ENCODE data around the gene SLC6A7. TPM values are rescaled to one million over a fixed set of nuclear protein-coding genes. Genes with fewer than 3 reads are reported as not detected.

Gene SLC6A7
- total RNA-seq, 2 experiments from 2014 or later: not detected

- Mint-ChIP-seq H3K4me3 (no peak overlapping the region), H3K36me3 (ENCODE audit: low read depth) (no peaks in the 10 kb centered on the region), H3K9me3 (ENCODE audit: insufficient read depth) (no peaks in the 10 kb centered on the region), H3K4me1 (ENCODE audit: low read depth) (peaks cover 35% of the 10 kb centered on the region), H3K27ac (no peak overlapping the region), H3K27me3 (ENCODE audit: low read depth) (peaks cover 30% of the 10 kb centered on the region)
- ChIA-PET POLR2A (no interaction called here), CTCF (no interaction called here)
- DNase-seq (no peak), ATAC-seq (no peak)
Observed at GRCh38 chr5:150203832-150204589, 14.1 kb downstream of the SLC6A7 start.

GRCh38 chr5:150204590-150204960, 14.7 kb downstream of the SLC6A7 start:
- Mint-ChIP-seq H3K27me3 (ENCODE audit: low read depth) (peaks cover 25% of the 10 kb centered on the region), H3K36me3 (ENCODE audit: low read depth) (no peaks in the 10 kb centered on the region), H3K4me3 (no peak overlapping the region), H3K27ac (no peak overlapping the region), H3K9me3 (ENCODE audit: insufficient read depth) (no peaks in the 10 kb centered on the region), H3K4me1 (ENCODE audit: low read depth) (peaks cover 41% of the 10 kb centered on the region)
- DNase-seq: no peak
- ATAC-seq: no peak
- POLR2A ChIA-PET: interaction anchor here (0.6 kb wide), 1 partner anchor 79 kb away, joined by 3 read pairs; no protein-coding TSS in a partner anchor
- CTCF ChIA-PET: no interaction called here

- H3K9me3 Mint-ChIP-seq (ENCODE audit: insufficient read depth): no peaks in the 10 kb centered on the region
- ChIA-PET CTCF (interaction anchor here (0.8 to 4.9 kb wide), 6 partner anchors 9 to 76 kb away, joined by 4 to 23 read pairs (median 6); no protein-coding TSS in a partner anchor), POLR2A (no interaction called here)
- peak overlapping the region; percentile 67 for H3K27ac Mint-ChIP-seq
- H3K4me3 Mint-ChIP-seq: no peak overlapping the region
- H3K4me1 Mint-ChIP-seq (ENCODE audit: low read depth): peaks cover 56% of the 10 kb centered on the region
- no peaks in the 10 kb centered on the region for H3K36me3 Mint-ChIP-seq (ENCODE audit: low read depth)
- ATAC-seq: peak; percentile 57
- H3K27me3 Mint-ChIP-seq (ENCODE audit: low read depth): peaks cover 26% of the 10 kb centered on the region
- DNase-seq: peak; percentile 72
Observed at GRCh38 chr5:150206098-150206778, 16.4 kb downstream of the SLC6A7 start.

- H3K27me3 Mint-ChIP-seq (ENCODE audit: low read depth): peaks cover 26% of the 10 kb centered on the region
- H3K4me3 Mint-ChIP-seq: no peak overlapping the region
- no peak for DNase-seq
- no peaks in the 10 kb centered on the region for H3K36me3 Mint-ChIP-seq (ENCODE audit: low read depth)
- ChIA-PET POLR2A (no interaction called here), CTCF (interaction anchor here (0.8 to 4.9 kb wide), 6 partner anchors 9 to 77 kb away, joined by 4 to 23 read pairs (median 6); no protein-coding TSS in a partner anchor)
- no peaks in the 10 kb centered on the region for H3K9me3 Mint-ChIP-seq (ENCODE audit: insufficient read depth)
- ATAC-seq: no peak
- peaks cover 56% of the 10 kb centered on the region for H3K4me1 Mint-ChIP-seq (ENCODE audit: low read depth)
- no peak overlapping the region for H3K27ac Mint-ChIP-seq
Observed at GRCh38 chr5:150206779-150207115, 16.9 kb downstream of the SLC6A7 start.

GRCh38 chr5:150208187-150209098, 18.6 kb downstream of the SLC6A7 start:
- ChIA-PET POLR2A (no interaction called here), CTCF (interaction anchor here (0.7 to 4.9 kb wide), 6 partner anchors 7 to 143 kb away, joined by 3 to 23 read pairs (median 6); no protein-coding TSS in a partner anchor)
- H3K27me3 Mint-ChIP-seq (ENCODE audit: low read depth): peaks cover 24% of the 10 kb centered on the region
- DNase-seq (no peak), ATAC-seq (no peak)
- peak overlapping the region; percentile 75 for H3K4me3 Mint-ChIP-seq
- H3K27ac Mint-ChIP-seq: peak overlapping the region; percentile 66
- H3K4me1 Mint-ChIP-seq (ENCODE audit: low read depth): peaks cover 56% of the 10 kb centered on the region
- no peaks in the 10 kb centered on the region for H3K36me3 Mint-ChIP-seq (ENCODE audit: low read depth)
- H3K9me3 Mint-ChIP-seq (ENCODE audit: insufficient read depth): no peaks in the 10 kb centered on the region

GRCh38 chr5:150209099-150209635, 19.3 kb downstream of the SLC6A7 start:
- ChIA-PET CTCF (interaction anchor here (1.3 to 4.9 kb wide), 2 partner anchors 9 to 47 kb away, joined by 6 to 23 read pairs; no protein-coding TSS in a partner anchor), POLR2A (no interaction called here)
- peak overlapping the region; percentile 66 for H3K27ac Mint-ChIP-seq
- H3K4me1 Mint-ChIP-seq (ENCODE audit: low read depth): peaks cover 62% of the 10 kb centered on the region
- ATAC-seq (peak; percentile 74), DNase-seq (peak; percentile 78)
- no peaks in the 10 kb centered on the region for H3K9me3 Mint-ChIP-seq (ENCODE audit: insufficient read depth)
- no peaks in the 10 kb centered on the region for H3K36me3 Mint-ChIP-seq (ENCODE audit: low read depth)
- peak overlapping the region; percentile 75 for H3K4me3 Mint-ChIP-seq
- H3K27me3 Mint-ChIP-seq (ENCODE audit: low read depth): peaks cover 29% of the 10 kb centered on the region

- ChIA-PET POLR2A (no interaction called here), CTCF (interaction anchor here (1.0 kb wide), 1 partner anchor 53 kb away, joined by 3 read pairs; no protein-coding TSS in a partner anchor)
- Mint-ChIP-seq H3K27ac (peak overlapping the region; percentile 2), H3K4me3 (no peak overlapping the region), H3K27me3 (ENCODE audit: low read depth) (peaks cover 32% of the 10 kb centered on the region), H3K36me3 (ENCODE audit: low read depth) (no peaks in the 10 kb centered on the region), H3K9me3 (ENCODE audit: insufficient read depth) (no peaks in the 10 kb centered on the region), H3K4me1 (ENCODE audit: low read depth) (peaks cover 59% of the 10 kb centered on the region)
- no peak for DNase-seq
- ATAC-seq: no peak
Observed at GRCh38 chr5:150210644-150211043, 20.8 kb downstream of the SLC6A7 start.

- no peak for DNase-seq
- POLR2A ChIA-PET: no interaction called here
- Mint-ChIP-seq H3K4me1 (ENCODE audit: low read depth) (peaks cover 51% of the 10 kb centered on the region), H3K4me3 (no peak overlapping the region), H3K36me3 (ENCODE audit: low read depth) (no peaks in the 10 kb centered on the region), H3K27ac (peak overlapping the region; percentile 2), H3K9me3 (ENCODE audit: insufficient read depth) (no peaks in the 10 kb centered on the region), H3K27me3 (ENCODE audit: low read depth) (peaks cover 35% of the 10 kb centered on the region)
- no peak for ATAC-seq
- CTCF ChIA-PET: interaction anchor here (1.0 kb wide), 1 partner anchor 54 kb away, joined by 3 read pairs; no protein-coding TSS in a partner anchor
Observed at GRCh38 chr5:150211156-150212030, 21.5 kb downstream of the SLC6A7 start.

GRCh38 chr5:150213530-150213929, 23.7 kb downstream of the SLC6A7 start:
- peak overlapping the region; percentile 61 for H3K27ac Mint-ChIP-seq
- DNase-seq: no peak
- ChIA-PET POLR2A (no interaction called here), CTCF (interaction anchor here (1.3 kb wide), 1 partner anchor 20 kb away, joined by 3 read pairs; no protein-coding TSS in a partner anchor)
- no peak overlapping the region for H3K4me3 Mint-ChIP-seq
- no peak for ATAC-seq
- peaks cover 35% of the 10 kb centered on the region for H3K27me3 Mint-ChIP-seq (ENCODE audit: low read depth)
- H3K9me3 Mint-ChIP-seq (ENCODE audit: insufficient read depth): no peaks in the 10 kb centered on the region
- peaks cover 36% of the 10 kb centered on the region for H3K4me1 Mint-ChIP-seq (ENCODE audit: low read depth)
- H3K36me3 Mint-ChIP-seq (ENCODE audit: low read depth): no peaks in the 10 kb centered on the region

- H3K9me3 Mint-ChIP-seq (ENCODE audit: insufficient read depth): no peaks in the 10 kb centered on the region
- no peaks in the 10 kb centered on the region for H3K36me3 Mint-ChIP-seq (ENCODE audit: low read depth)
Observed at GRCh38 chr5:150214289-150214688, 24.4 kb downstream of the SLC6A7 start.

More at GRCh38 chr5:150214289-150214688, 24.4 kb downstream of the SLC6A7 start:
- Mint-ChIP-seq H3K27ac (no peak overlapping the region), H3K4me1 (ENCODE audit: low read depth) (peaks cover 29% of the 10 kb centered on the region), H3K4me3 (no peak overlapping the region), H3K27me3 (ENCODE audit: low read depth) (peaks cover 35% of the 10 kb centered on the region)
- ATAC-seq (no peak), DNase-seq (no peak)
- CTCF ChIA-PET: interaction anchor here (1.3 to 1.8 kb wide), 3 partner anchors 7 to 56 kb away, joined by 3 to 8 read pairs (median 4); no protein-coding TSS in a partner anchor
- POLR2A ChIA-PET: no interaction called here
